CD4-positive, CD25-positive, alpha-beta regulatory T cell (primary cell): Measurements from ENCODE around the gene SERHL2. TPM values are rescaled to one million over a fixed set of nuclear protein-coding genes. Genes with fewer than 3 reads are reported as not detected.
"Not testable (repeated sequence)": the region's sequence is repeated elsewhere in the genome, so short reads cannot be mapped to it uniquely, and the experiment has no call there.

Source experiments
- ATAC-seq, 2 donors: fragments of 150-1000 bp; cut with Tn5 transposase; one replicate each; pipeline ENCODE4 v1.10.0; 2021; ENCODE audit warnings: low read depth in 2 of 2, moderate number of reproducible peaks in 2 of 2, moderate library complexity in 1 of 2
- DNase-seq, 3 donors: peaks; one replicate each; pipeline versions ENCODE4 v3.0.0 to v3.0.0-alpha.2; 2012 to 2022; ENCODE audit warnings: mixed read lengths in 1 of 3
- H3K27ac ChIP-seq: one replicate; pipeline ENCODE4 v1.7.0; 2013; ENCODE audit warnings: mild to moderate bottlenecking, low read length; ENCODE audit not compliant: insufficient read depth, poor library complexity, severe bottlenecking
- H3K27me3 ChIP-seq: one replicate; pipeline ENCODE4 v1.7.0; 2013; ENCODE audit warnings: low read length; ENCODE audit not compliant: control insufficient read depth, insufficient read depth
- H3K36me3 ChIP-seq: one replicate; pipeline ENCODE4 v1.7.0; 2013; ENCODE audit warnings: mild to moderate bottlenecking, low read length, moderate library complexity; ENCODE audit not compliant: control insufficient read depth, insufficient read depth
- H3K4me1 ChIP-seq: 2 replicates; pipeline ENCODE4 v1.7.0; 2013; ENCODE audit warnings: mild to moderate bottlenecking, low read length; ENCODE audit not compliant: insufficient read depth, control insufficient read depth, poor library complexity, severe bottlenecking
- H3K4me3 ChIP-seq: one replicate; pipeline ENCODE4 v1.7.0; 2013; ENCODE audit warnings: low read depth, mild to moderate bottlenecking, low read length, moderate library complexity
- H3K9me3 ChIP-seq, 2 experiments: 1 replicate in 1 of 2; 2 replicates in 1 of 2; pipeline ENCODE4 v1.7.0; 2013; ENCODE audit warnings: low read length in 2 of 2, mild to moderate bottlenecking in 1 of 2, moderate library complexity in 1 of 2; ENCODE audit not compliant: control insufficient read depth in 2 of 2
- H3K27ac Mint-ChIP-seq, 3 donors: one replicate each; pipeline ENCODE4 v1.8.0; 2020 to 2022; ENCODE audit warnings: mild to moderate bottlenecking in 3 of 3, mixed read lengths in 3 of 3, moderate library complexity in 2 of 3
- H3K27me3 Mint-ChIP-seq: one replicate; pipeline ENCODE4 v1.8.0; 2022; ENCODE audit warnings: mild to moderate bottlenecking, mixed read lengths
- H3K36me3 Mint-ChIP-seq: one replicate; pipeline ENCODE4 v1.8.0; 2020; ENCODE audit warnings: mixed read lengths
- H3K4me1 Mint-ChIP-seq, 4 donors: one replicate each; pipeline ENCODE4 v1.8.0; 2020 to 2022; ENCODE audit warnings: mixed read lengths in 4 of 4, mild to moderate bottlenecking in 1 of 4
- H3K4me3 Mint-ChIP-seq, 4 donors: one replicate each; pipeline ENCODE4 v1.8.0; 2020 to 2022; ENCODE audit warnings: mild to moderate bottlenecking in 4 of 4, mixed read lengths in 4 of 4, moderate library complexity in 3 of 4
- H3K9me3 Mint-ChIP-seq, 7 donors: one replicate each; pipeline ENCODE4 v1.8.0; 2020 to 2022; ENCODE audit warnings: mixed read lengths in 7 of 7, mild to moderate bottlenecking in 3 of 7, moderate library complexity in 2 of 7
- polyA plus RNA-seq, 4 donors: library from polyadenylated mRNA; unstranded; fragments of 300-500 nt; fragmentation: Illumina TruSeq; gene quantifications; one replicate each; pipeline ENCODE4 v1.2.3, GENCODE V29; 2021
- total RNA-seq: library from RNA; stranded (reverse); gene quantifications from one replicate; pipeline ENCODE4 v1.2.3, GENCODE V29; 2022

The SERHL2 gene
- total and polyA plus RNA-seq, 5 donors from 2014 or later, result 0.41 to 0.76 (median 0.50) TPM; not detected in 2

DNA sequence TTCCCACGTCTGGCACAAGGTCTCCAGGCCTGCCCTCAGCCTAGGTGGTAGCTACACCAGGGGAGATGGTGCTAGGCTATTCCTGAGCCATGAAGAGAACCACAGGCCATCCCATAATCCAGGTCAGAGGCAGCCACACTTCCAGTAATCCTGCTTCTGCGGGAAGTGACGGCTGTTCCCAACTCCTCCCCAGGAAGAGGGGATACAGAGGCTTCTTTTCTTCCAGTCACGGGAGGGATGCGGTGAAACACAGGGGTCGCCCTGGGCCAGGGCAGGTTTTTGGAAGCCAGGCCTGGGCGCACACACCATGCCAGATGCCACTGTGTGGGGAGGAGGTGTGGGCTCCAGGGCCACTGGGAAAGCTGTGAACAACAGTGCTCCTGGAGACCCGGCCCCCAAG is 38.5 kb upstream of the SERHL2 start:
- not testable (repeated sequence) for ATAC-seq, H3K9me3 ChIP-seq, H3K27me3 ChIP-seq, H3K27ac Mint-ChIP-seq, H3K4me1 ChIP-seq, H3K27me3 Mint-ChIP-seq, H3K36me3 Mint-ChIP-seq, H3K4me3 ChIP-seq, H3K9me3 Mint-ChIP-seq, H3K27ac ChIP-seq, DNase-seq, H3K4me3 Mint-ChIP-seq
- peaks cover 4 to 17% (median 7%) of the 10 kb centered on the region in 4 donors for H3K4me1 Mint-ChIP-seq
- H3K36me3 ChIP-seq, result peaks cover 19% of the 10 kb centered on the region

DNA sequence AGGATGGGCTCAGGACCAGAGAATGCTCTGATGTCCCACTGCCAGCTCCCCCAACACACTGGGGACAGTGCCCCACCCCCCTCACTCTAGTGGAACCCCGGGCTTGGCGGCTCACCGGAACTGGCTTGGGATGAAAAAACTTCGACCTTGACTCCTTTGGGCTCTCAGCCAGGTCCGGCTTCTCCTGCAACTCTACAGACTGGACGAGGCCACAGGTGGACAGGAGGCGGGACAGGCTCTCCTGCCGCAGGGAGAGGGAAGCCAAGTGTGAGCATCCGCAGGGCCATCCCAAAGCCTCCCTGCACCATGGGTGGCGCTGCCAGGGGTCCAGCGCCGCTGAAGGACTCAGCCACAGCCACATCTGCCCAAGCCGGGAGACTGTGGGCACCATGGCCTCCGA is 37.9 kb upstream of the SERHL2 start:
- Mint-ChIP-seq H3K36me3 (no peaks in the 10 kb centered on the region), H3K27ac (no peak overlapping the region), H3K4me3 (no peak overlapping the region)

DNA sequence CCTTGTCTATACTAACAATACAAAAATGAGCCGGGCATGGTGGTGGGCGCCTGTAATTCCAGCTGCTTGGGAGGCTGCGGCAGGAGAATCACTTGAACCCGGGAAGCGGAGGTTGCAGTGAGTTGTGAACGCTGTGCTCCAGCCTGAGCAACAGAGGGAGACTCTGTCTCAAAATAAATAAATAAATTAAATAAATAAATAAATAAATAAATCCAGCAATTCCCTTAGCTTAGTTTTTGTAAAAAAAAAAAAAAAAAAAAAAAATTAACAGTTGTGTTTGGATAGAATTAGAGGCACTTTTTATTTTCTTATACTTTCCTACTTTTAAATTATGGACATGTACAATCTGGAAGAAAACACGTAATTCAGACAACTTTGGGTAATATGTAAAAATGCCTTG is 36.7 kb upstream of the SERHL2 start:
- Mint-ChIP-seq H3K4me3 (peak overlapping the region in 1 of 4 donors; percentile 33), H3K4me1 (peaks cover 4 to 21% (median 10%) of the 10 kb centered on the region in 4 donors)
- H3K27ac Mint-ChIP-seq, H3K36me3 Mint-ChIP-seq, H3K9me3 Mint-ChIP-seq, H3K27ac ChIP-seq, H3K4me1 ChIP-seq, H3K4me3 ChIP-seq, DNase-seq, ATAC-seq, H3K27me3 Mint-ChIP-seq, H3K9me3 ChIP-seq, H3K27me3 ChIP-seq: not testable (repeated sequence)
- H3K36me3 ChIP-seq, result peaks cover 19% of the 10 kb centered on the region

More for the DNA sequence above, 37.9 kb upstream of the SERHL2 start:
- Histone ChIP-seq H3K27me3 (no peaks in the 10 kb centered on the region), H3K27ac (no peak overlapping the region), H3K4me3 (no peak overlapping the region), H3K36me3 (peaks cover 19% of the 10 kb centered on the region), H3K9me3 (no peaks in the 10 kb centered on the region), H3K4me1 (peaks cover 5% of the 10 kb centered on the region)
- no peaks in the 10 kb centered on the region for H3K27me3 Mint-ChIP-seq
- no peak for DNase-seq
- ATAC-seq, result no peak
- peaks cover 4 to 17% (median 8%) of the 10 kb centered on the region in 4 donors for H3K4me1 Mint-ChIP-seq
- H3K9me3 Mint-ChIP-seq, result peaks cover 0 to 2% (median 0%) of the 10 kb centered on the region in 7 donors

DNA sequence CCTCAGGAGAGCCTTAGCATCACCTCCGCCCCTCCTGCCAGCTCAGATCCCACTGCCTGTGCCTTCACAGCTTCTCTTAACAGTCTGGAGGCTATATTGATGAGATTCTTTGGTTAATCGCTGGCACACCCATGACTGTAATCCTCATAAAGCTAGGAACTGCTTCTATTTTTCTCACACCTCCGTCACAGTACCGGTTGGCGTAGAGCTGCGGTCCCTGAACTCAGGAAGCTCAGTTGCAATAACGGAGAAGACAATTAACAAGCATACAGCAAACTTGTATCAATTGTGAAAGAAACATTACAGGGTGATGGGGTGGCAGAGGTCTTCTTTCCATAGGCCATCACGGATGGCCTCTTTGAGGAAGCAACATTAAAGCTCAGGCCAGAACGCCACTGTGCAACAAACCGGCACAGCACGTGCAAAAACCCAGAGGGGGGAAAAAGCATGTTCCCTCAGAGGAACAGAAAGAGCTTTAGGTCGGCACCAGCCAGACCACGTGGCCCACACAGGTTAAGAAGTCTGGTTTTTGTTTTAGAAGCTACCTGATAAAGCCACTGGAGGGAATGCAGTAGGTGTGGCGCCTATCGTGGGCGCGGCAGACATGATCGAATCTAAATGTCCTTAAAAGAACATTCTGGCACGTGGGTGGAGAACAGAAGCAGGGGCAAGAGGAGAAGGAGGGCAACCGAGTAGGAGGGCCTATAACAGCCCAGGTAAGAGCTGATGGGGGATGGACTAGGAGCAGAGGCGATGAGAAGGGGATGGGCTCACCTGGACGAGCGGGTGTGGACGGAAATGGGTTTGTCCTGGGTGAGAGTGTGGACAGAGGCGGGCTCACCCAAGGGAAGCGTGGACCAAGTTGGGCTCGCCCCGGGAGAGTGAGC is 34.9 kb upstream of the SERHL2 start:
- H3K27me3 Mint-ChIP-seq, H3K9me3 Mint-ChIP-seq, DNase-seq, H3K27me3 ChIP-seq, H3K36me3 Mint-ChIP-seq, H3K4me1 ChIP-seq, H3K9me3 ChIP-seq: not testable (repeated sequence)
- H3K4me3 Mint-ChIP-seq, result peak overlapping the region; percentile 95 to 98 (median 98)
- peaks cover 17% of the 10 kb centered on the region for H3K36me3 ChIP-seq
- H3K27ac Mint-ChIP-seq, result peak overlapping the region; percentile 90 to 98 (median 92)
- peak overlapping the region; percentile 62 for H3K4me3 ChIP-seq
- peak; percentile 15 to 19 for ATAC-seq
- H3K4me1 Mint-ChIP-seq, result peaks cover 4 to 21% (median 10%) of the 10 kb centered on the region in 4 donors
- H3K27ac ChIP-seq, result peak overlapping the region; percentile 77

DNA sequence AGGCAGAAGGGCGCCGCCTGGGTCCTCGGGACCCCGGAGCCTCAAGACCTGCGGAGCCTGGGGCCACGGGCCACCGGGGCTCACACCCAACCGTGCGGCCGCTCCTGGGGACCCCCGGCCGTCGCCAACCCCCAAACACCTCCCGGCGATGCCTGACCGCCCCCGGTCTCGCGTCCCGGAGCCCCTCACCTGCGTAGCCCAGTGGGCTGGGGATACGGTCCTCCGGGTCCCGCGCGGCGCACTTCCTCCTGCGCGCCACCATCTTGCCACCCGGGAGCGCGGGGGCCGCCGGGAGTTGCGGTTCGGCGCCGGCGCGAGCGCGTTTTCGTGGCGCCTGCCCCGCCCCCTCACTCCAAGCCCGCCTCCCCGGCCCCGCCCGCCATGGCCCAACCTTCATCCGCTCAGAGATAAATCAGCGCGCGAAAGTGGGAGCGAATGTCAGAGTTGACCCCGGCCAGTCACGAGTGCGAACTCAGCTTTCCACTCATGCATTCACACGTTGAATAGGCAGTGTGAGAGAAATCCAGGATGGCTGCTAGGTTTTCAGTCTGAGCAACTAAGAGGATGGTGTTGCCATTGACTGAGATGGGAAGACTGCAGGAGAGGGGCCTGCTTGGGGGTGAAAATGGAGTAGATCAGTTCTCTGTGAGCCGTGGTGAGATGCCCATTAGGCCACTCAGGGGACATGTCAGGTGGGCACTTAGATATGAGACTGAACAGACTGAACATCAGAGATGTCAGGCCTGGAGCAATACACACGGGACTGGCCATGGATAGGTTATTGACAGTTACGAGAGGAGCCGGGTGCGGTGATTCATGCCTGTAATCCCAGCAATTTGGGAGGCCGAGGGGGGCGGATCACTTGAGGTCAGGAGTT is 34.0 kb upstream of the SERHL2 start, which contains the start of gene RRP7A:
TSS of gene RRP7A (minus strand) at position 272 of the 877 bp plus-strand sequence. CDS start at position 262, 10 bp downstream.
- peak within 1 kb of the TSS; percentile 72 for H3K4me3 ChIP-seq
- H3K36me3 ChIP-seq, result peaks cover 17% of the 10 kb centered on the region
- Mint-ChIP-seq H3K4me3 (peak within 1 kb of the TSS; percentile 95 to 98 (median 98)), H3K27ac (peak within 1 kb of the TSS; percentile 90 to 98 (median 95)), H3K9me3 (peaks cover 0 to 2% (median 0%) of the 10 kb centered on the region in 7 donors), H3K36me3 (no peaks in the 10 kb centered on the region), H3K27me3 (no peaks in the 10 kb centered on the region), H3K4me1 (peaks cover 4 to 21% (median 10%) of the 10 kb centered on the region in 4 donors)
- H3K4me1 ChIP-seq, result peaks cover 5% of the 10 kb centered on the region
- DNase-seq, result peak; percentile 76 to 90 (median 84)
- H3K9me3 ChIP-seq, result no peaks in the 10 kb centered on the region
- H3K27me3 ChIP-seq, result no peaks in the 10 kb centered on the region
- H3K27ac ChIP-seq, result peak within 1 kb of the TSS; percentile 77
- peak; percentile 95 for ATAC-seq

DNA sequence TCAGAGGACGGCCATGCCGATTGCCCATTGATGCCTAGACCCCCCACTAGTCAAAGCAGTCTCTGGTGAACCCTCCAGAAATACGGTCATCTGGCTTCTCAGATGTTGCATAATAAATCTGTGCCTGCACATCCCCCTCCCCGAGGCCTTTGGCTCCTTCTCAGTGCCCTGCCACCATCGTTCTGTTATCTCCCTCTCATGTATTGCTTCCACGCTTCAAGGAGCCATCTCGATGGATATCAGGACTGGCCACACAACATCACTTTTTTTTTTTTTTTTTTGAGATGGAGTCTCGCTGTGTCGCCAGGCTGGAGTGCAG is 32.6 kb upstream of the SERHL2 start:
- no peak overlapping the region for H3K27ac ChIP-seq
- ATAC-seq (no peak), DNase-seq (no peak)
- H3K4me3 Mint-ChIP-seq, result peak overlapping the region; percentile 52 to 98 (median 91)
- peaks cover 4% of the 10 kb centered on the region for H3K27me3 Mint-ChIP-seq
- H3K4me1 ChIP-seq, result peaks cover 5% of the 10 kb centered on the region
- H3K36me3 ChIP-seq, result peaks cover 11% of the 10 kb centered on the region
- peaks cover 4 to 21% (median 10%) of the 10 kb centered on the region in 4 donors for H3K4me1 Mint-ChIP-seq
- no peaks in the 10 kb centered on the region for H3K36me3 Mint-ChIP-seq
- H3K9me3 ChIP-seq, result no peaks in the 10 kb centered on the region
- peak overlapping the region in 1 of 3 donors; percentile 43 for H3K27ac Mint-ChIP-seq
- H3K9me3 Mint-ChIP-seq, result peaks cover 0 to 2% (median 0%) of the 10 kb centered on the region in 7 donors
- no peaks in the 10 kb centered on the region for H3K27me3 ChIP-seq
- H3K4me3 ChIP-seq, result no peak overlapping the region

DNA sequence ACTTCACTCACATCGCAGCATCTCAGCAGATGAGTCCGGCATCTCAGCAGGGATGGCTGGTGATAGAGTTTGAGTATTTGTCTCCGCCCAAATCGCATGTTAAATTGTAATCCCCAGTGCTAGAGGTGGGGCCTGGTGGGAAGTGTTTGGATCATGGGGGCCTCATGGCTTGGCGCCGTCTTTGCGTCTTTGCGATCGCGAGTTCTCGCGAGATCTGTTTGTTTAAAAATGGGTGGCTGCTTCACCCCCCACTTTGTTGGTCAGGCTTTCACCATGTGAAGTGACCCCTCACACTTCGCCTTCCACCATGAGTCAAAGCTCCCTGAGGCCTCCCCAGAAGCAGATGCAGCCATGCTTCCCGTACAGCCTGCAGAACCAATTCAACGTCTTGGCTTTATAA is 31.2 kb upstream of the SERHL2 start:
- Mint-ChIP-seq H3K4me3 (peak overlapping the region in 2 of 4 donors; percentile 7 to 44), H3K9me3 (peaks cover 0 to 2% (median 0%) of the 10 kb centered on the region in 7 donors), H3K4me1 (peaks cover 4 to 19% (median 10%) of the 10 kb centered on the region in 4 donors), H3K27me3 (peaks cover 4% of the 10 kb centered on the region), H3K27ac (peak overlapping the region in 1 of 3 donors; percentile 83), H3K36me3 (no peaks in the 10 kb centered on the region)
- DNase-seq, result no peak
- Histone ChIP-seq H3K9me3 (no peaks in the 10 kb centered on the region), H3K27ac (no peak overlapping the region), H3K36me3 (peaks cover 2% of the 10 kb centered on the region), H3K4me1 (peaks cover 5% of the 10 kb centered on the region), H3K4me3 (no peak overlapping the region), H3K27me3 (no peaks in the 10 kb centered on the region)
- ATAC-seq, result no peak
